ENCODE results near the gene LCMT2. TPM values are rescaled to one million over a fixed set of nuclear protein-coding genes. Genes with fewer than 3 reads are reported as not detected.

LCMT2 gene
- polyA plus RNA-seq, 4 donors = 9.2 to 13.8 (median 13.2) TPM

- no peak for DNase-seq (ENCODE audit: low read depth in 4 of 4, low spot score in 3 of 4)
Observed at GRCh38 chr15:43277231-43277823, 53.0 kb downstream of the LCMT2 start.

GRCh38 chr15:43276563-43277200 lies 53.7 kb downstream of the LCMT2 start:
- DNase-seq (ENCODE audit: low read depth in 4 of 4, low spot score in 3 of 4) = no peak

GRCh38 chr15:43275740-43276562 lies 54.4 kb downstream of the LCMT2 start:
- no peak for DNase-seq (ENCODE audit: low read depth in 4 of 4, low spot score in 3 of 4)

- no peak for DNase-seq (ENCODE audit: low read depth in 4 of 4, low spot score in 3 of 4)
Observed at GRCh38 chr15:43274136-43274535, 56.2 kb downstream of the LCMT2 start.

Other genes with a start within 250 kb of the LCMT2 start
- 10 to 100 TPM; 18.1 to 25.3 (median 23.1) TPM for gene UBR1, start 224.5 kb downstream of the LCMT2 start, polyA plus RNA-seq (ENCODE audit: insufficient read length in 4 of 4)
- gene TMEM62, start 197.0 kb downstream of the LCMT2 start, polyA plus RNA-seq (ENCODE audit: insufficient read length in 4 of 4) = 10 to 100 TPM in 3 of 4 donors, 1 to 10 TPM in 1; 5.5 to 18.0 (median 16.5) TPM
- 10 to 100 TPM; 43.5 to 57.9 (median 56.4) TPM for gene CCNDBP1, start 145.2 kb downstream of the LCMT2 start, polyA plus RNA-seq (ENCODE audit: insufficient read length in 4 of 4)
- 10 to 100 TPM in 1 of 4 donors, 1 to 10 TPM in 3; 1.1 to 16.9 (median 1.3) TPM for gene EPB42, start 109.6 kb downstream of the LCMT2 start, polyA plus RNA-seq (ENCODE audit: insufficient read length in 4 of 4)
- gene TGM5, start 63.6 kb downstream of the LCMT2 start, polyA plus RNA-seq (ENCODE audit: insufficient read length in 4 of 4) = not detected
- gene TGM7, start 28.3 kb downstream of the LCMT2 start, polyA plus RNA-seq (ENCODE audit: insufficient read length in 4 of 4) = under 1 TPM in 1 of 4 donors, not detected in 3; 0.09 TPM
- 10 to 100 TPM; 25.1 to 35.6 (median 26.6) TPM for gene ZSCAN29, start 40.5 kb upstream of the LCMT2 start, polyA plus RNA-seq (ENCODE audit: insufficient read length in 4 of 4)
- 10 to 100 TPM; 19.1 to 38.3 (median 25.2) TPM for gene TUBGCP4, start 40.5 kb upstream of the LCMT2 start, polyA plus RNA-seq (ENCODE audit: insufficient read length in 4 of 4)
- gene TP53BP1, start 162.6 kb upstream of the LCMT2 start, polyA plus RNA-seq (ENCODE audit: insufficient read length in 4 of 4) = 10 to 100 TPM; 58.1 to 92.9 (median 84.7) TPM
- gene MAP1A, start 187.0 kb upstream of the LCMT2 start, polyA plus RNA-seq (ENCODE audit: insufficient read length in 4 of 4) = 10 to 100 TPM in 1 of 4 donors, 1 to 10 TPM in 3; 8.0 to 14.7 (median 9.0) TPM